Peyer's patch (tissue), 4 donors: ENCODE data around the gene KCNN3. TPM values are rescaled to one million over a fixed set of nuclear protein-coding genes. Genes with fewer than 3 reads are reported as not detected.

Source experiments
- DNase-seq, 3 donors: peaks; one replicate each; pipeline ENCODE4 v3.0.0-alpha.2; 2017 to 2019
- H3K27ac ChIP-seq, 4 donors: fragments of 200-600 bp; sonication (generic); one replicate each; pipeline ENCODE4 v1.5.1; 2016 to 2019
- H3K27me3 ChIP-seq, 2 donors: fragments of 200-600 bp; sonication (generic); one replicate each; pipeline ENCODE4 v1.5.1; 2019
- H3K36me3 ChIP-seq, 3 donors: fragments of 200-600 bp; sonication (generic); one replicate each; pipeline ENCODE4 v1.5.1; 2016 to 2019
- H3K4me1 ChIP-seq, 4 donors: fragments of 200-600 bp; sonication (generic); one replicate each; pipeline ENCODE4 v1.5.1; 2016 to 2019
- H3K4me3 ChIP-seq, 4 donors: fragments of 200-600 bp; sonication (generic); 1 replicate in 3 of 4; 2 replicates in 1 of 4; pipeline ENCODE4 v1.5.1; 2016 to 2019; ENCODE audit warnings: mild to moderate bottlenecking in 1 of 4
- H3K9me3 ChIP-seq, 4 donors: fragments of 200-600 bp; sonication (generic); one replicate each; pipeline ENCODE4 v1.5.1; 2016 to 2019; ENCODE audit warnings: mild to moderate bottlenecking in 1 of 4
- POLR2A ChIP-seq, 2 donors: fragments of 450-650 bp; IDR thresholded peaks; one replicate each; pipeline ENCODE4 v1.5.1; 2017; ENCODE audit warnings: antibody characterized with exemption in 2 of 2, mild to moderate bottlenecking in 2 of 2, moderate library complexity in 2 of 2
- total RNA-seq, 4 donors: library from RNA; depleted of rRNA; stranded (reverse); fragments of >200 nt; gene quantifications; one replicate each; pipeline ENCODE4 v1.1.0, GENCODE V29; 2016
- TF ChIP-seq, protein P1 (sequence below), 6 experiments: fragments of 450-650 bp in 4 of 6; fragments of 200-600 bp in 2 of 6; sonication (generic) in 1 of 6; IDR thresholded peaks; one replicate each; pipeline ENCODE4 v1.5.1; 2017 to 2019; ENCODE audit warnings: antibody characterized with exemption in 6 of 6, mild to moderate bottlenecking in 3 of 6, moderate library complexity in 1 of 6

Gene KCNN3
- total RNA-seq, 4 donors from 2014 or later: 0.85 to 1.7 (median 1.2) TPM

- TF ChIP-seq, protein P1, sequence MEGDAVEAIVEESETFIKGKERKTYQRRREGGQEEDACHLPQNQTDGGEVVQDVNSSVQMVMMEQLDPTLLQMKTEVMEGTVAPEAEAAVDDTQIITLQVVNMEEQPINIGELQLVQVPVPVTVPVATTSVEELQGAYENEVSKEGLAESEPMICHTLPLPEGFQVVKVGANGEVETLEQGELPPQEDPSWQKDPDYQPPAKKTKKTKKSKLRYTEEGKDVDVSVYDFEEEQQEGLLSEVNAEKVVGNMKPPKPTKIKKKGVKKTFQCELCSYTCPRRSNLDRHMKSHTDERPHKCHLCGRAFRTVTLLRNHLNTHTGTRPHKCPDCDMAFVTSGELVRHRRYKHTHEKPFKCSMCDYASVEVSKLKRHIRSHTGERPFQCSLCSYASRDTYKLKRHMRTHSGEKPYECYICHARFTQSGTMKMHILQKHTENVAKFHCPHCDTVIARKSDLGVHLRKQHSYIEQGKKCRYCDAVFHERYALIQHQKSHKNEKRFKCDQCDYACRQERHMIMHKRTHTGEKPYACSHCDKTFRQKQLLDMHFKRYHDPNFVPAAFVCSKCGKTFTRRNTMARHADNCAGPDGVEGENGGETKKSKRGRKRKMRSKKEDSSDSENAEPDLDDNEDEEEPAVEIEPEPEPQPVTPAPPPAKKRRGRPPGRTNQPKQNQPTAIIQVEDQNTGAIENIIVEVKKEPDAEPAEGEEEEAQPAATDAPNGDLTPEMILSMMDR (IDR thresholded peaks at IDR 0.05): peak; percentile 29 to 83 (median 78)
- no peak for TF ChIP-seq POLR2A (IDR thresholded peaks at IDR 0.05)
- Histone ChIP-seq H3K36me3 (no peaks in the 10 kb centered on the region), H3K27me3 (no peaks in the 10 kb centered on the region), H3K27ac (no peak overlapping the region), H3K4me1 (no peaks in the 10 kb centered on the region), H3K9me3 (no peaks in the 10 kb centered on the region), H3K4me3 (no peak overlapping the region)
- DNase-seq: peak; percentile 57 to 88 (median 73)
These were observed 200.4 kb downstream of the KCNN3 start for GRCh38 chr1:154669464-154670282.

DNA sequence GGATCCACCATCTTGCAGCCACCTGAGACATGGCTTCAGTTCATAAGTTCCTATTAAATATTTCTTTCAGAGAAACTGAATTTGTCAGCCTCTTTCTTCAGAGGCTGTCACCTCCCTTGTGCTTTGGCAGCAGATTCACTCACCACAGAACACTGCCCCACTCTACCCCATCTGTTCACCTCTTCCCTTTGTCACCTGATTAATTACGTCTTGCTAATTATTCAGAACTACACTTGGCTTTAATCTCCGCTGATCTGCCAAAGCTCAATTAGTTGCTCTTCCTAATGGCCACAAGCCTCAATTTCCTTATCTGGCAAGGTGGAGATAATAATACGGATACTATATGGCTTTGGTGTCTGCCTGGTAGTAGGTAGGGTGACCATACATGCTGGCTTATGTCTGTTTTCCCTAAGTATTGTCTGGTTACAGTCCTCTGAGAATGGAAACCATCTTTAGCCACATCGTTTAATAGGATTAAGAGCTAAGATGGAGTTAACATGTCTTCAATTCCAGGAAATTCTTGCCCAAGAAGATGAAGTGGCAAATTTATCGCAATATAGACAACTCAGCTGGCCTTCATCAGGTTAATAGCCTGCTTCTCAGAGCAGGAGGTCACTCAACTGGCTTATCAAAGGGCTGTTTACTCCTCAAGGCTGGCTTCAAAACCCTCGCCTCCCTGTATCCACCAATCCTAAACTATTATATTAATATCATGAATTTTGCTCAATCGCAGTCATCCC lies 203.9 kb downstream of the KCNN3 start:
- no peaks in the 10 kb centered on the region for H3K4me1 ChIP-seq
- no peaks in the 10 kb centered on the region for H3K36me3 ChIP-seq
- no peak overlapping the region for H3K27ac ChIP-seq
- no peak overlapping the region for H3K4me3 ChIP-seq
- TF ChIP-seq, protein P1 (IDR thresholded peaks at IDR 0.05): no peak
- TF ChIP-seq POLR2A (IDR thresholded peaks at IDR 0.05): no peak
- no peak for DNase-seq
- no peaks in the 10 kb centered on the region for H3K9me3 ChIP-seq
- H3K27me3 ChIP-seq: no peaks in the 10 kb centered on the region

- Histone ChIP-seq H3K36me3 (no peaks in the 10 kb centered on the region), H3K4me3 (no peak overlapping the region), H3K4me1 (no peaks in the 10 kb centered on the region), H3K27me3 (no peaks in the 10 kb centered on the region), H3K9me3 (no peaks in the 10 kb centered on the region), H3K27ac (no peak overlapping the region)
- no peak for TF ChIP-seq POLR2A (IDR thresholded peaks at IDR 0.05)
- TF ChIP-seq, protein P1 (IDR thresholded peaks at IDR 0.05): no peak
- DNase-seq: no peak
These were observed 205.6 kb downstream of the KCNN3 start for GRCh38 chr1:154664331-154665002.

DNA sequence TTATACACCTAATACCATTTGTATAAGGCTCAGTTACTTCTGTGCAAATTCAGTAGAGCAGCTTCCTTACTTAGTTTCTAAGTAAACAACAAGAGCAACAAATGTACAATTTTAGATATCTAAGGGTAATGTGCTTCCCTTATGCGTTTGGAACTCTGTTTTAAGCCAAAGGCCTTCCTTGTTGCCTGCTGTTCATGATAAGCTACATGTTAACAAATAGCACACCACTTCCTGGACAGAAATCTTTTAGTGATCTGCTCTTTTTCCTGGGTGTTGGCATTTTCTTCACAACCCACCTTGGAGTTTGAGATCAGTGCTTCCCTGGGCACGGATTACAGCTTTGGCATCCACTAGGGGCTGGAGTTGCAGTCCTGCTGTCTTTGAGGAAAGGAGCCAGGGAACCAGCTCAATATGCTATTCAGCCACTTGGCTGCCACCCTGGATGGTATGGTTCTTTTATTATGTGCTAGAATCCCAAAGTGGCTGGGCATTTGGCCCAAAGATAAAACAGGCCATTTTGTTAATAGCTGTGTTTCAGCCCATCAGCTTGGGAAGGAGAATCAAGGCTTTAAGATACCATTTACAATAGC lies 206.5 kb downstream of the KCNN3 start:
- Histone ChIP-seq H3K4me3 (no peak overlapping the region), H3K27me3 (no peaks in the 10 kb centered on the region), H3K27ac (no peak overlapping the region), H3K36me3 (no peaks in the 10 kb centered on the region), H3K4me1 (no peaks in the 10 kb centered on the region), H3K9me3 (no peaks in the 10 kb centered on the region)
- no peak for DNase-seq
- TF ChIP-seq, protein P1 (IDR thresholded peaks at IDR 0.05): no peak
- no peak for TF ChIP-seq POLR2A (IDR thresholded peaks at IDR 0.05)

DNA sequence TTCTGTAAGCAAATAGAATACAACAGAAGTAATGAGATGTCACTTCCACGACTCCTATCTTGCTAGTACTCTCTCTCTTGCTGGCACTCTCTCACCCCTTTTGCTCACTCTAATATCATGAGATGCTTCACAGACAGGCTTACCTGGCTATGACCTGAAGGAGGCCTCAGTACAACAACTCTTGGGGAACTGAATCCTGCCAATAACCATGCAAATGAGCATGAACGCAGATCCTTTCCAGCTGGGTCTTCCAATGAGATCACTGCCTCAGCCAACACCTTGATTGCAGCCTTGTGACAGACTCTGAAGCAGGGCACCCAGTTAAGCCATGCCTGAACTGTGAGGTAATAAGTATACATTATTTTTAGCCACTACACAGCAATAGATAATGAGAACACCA lies 209.0 kb downstream of the KCNN3 start:
- no peak for TF ChIP-seq POLR2A (IDR thresholded peaks at IDR 0.05)
- TF ChIP-seq, protein P1 (IDR thresholded peaks at IDR 0.05): no peak
- H3K36me3 ChIP-seq: no peaks in the 10 kb centered on the region

More for the DNA sequence above, 209.0 kb downstream of the KCNN3 start:
- H3K9me3 ChIP-seq: no peaks in the 10 kb centered on the region
- no peaks in the 10 kb centered on the region for H3K4me1 ChIP-seq
- no peaks in the 10 kb centered on the region for H3K27me3 ChIP-seq
- H3K27ac ChIP-seq: no peak overlapping the region
- no peak for DNase-seq
- H3K4me3 ChIP-seq: no peak overlapping the region
